Endothelial cell (in vitro differentiated cells): ENCODE data around the gene STARD7. TPM values are rescaled to one million over a fixed set of nuclear protein-coding genes. Genes with fewer than 3 reads are reported as not detected.

Source experiments
- DNase-seq: peaks from one replicate; pipeline ENCODE4 v3.0.0; 2021; ENCODE audit warnings: low spot score
- H3K27ac Mint-ChIP-seq: one replicate; pipeline ENCODE4 v1.8.0; 2021; ENCODE audit warnings: mixed read lengths, inconsistent platforms; ENCODE audit not compliant: unreplicated experiment
- H3K27me3 Mint-ChIP-seq: one replicate; pipeline ENCODE4 v1.8.0; 2021; ENCODE audit warnings: mild to moderate bottlenecking, moderate library complexity, mixed read lengths, inconsistent platforms; ENCODE audit not compliant: unreplicated experiment
- H3K36me3 Mint-ChIP-seq: one replicate; pipeline ENCODE4 v1.8.0; 2021; ENCODE audit warnings: mild to moderate bottlenecking, low read depth, mixed read lengths, inconsistent platforms; ENCODE audit not compliant: unreplicated experiment
- H3K4me1 Mint-ChIP-seq: one replicate; pipeline ENCODE4 v1.8.0; 2021; ENCODE audit warnings: mild to moderate bottlenecking, mixed read lengths, inconsistent platforms; ENCODE audit not compliant: unreplicated experiment
- H3K4me3 Mint-ChIP-seq: one replicate; pipeline ENCODE4 v1.8.0; 2021; ENCODE audit warnings: mild to moderate bottlenecking, mixed read lengths, inconsistent platforms; ENCODE audit not compliant: unreplicated experiment
- H3K9me3 Mint-ChIP-seq: one replicate; pipeline ENCODE4 v1.8.0; 2021; ENCODE audit warnings: mixed read lengths, inconsistent platforms; ENCODE audit not compliant: unreplicated experiment
- CTCF ChIP-seq: fragments of 200-600 bp; sonication (generic); IDR thresholded peaks from one replicate; pipeline ENCODE4 v1.5.0; 2021; ENCODE audit warnings: antibody characterized with exemption; ENCODE audit not compliant: unreplicated experiment
- total RNA-seq: library from RNA; stranded (reverse); fragmentation: NEBNext Ultra II Directional; extraction: Animal tissue kit (Norgen Biotek cat#: 25700); gene quantifications from one replicate; pipeline ENCODE4 v1.2.1, GENCODE V29; 2021; ENCODE audit not compliant: unreplicated experiment

Gene STARD7
- total RNA-seq, 1 donor from 2014 or later = 83.4 TPM

- Mint-ChIP-seq H3K27ac (peak overlapping the region; percentile 49), H3K4me1 (peaks cover 7% of the 10 kb centered on the region), H3K36me3 (no peaks in the 10 kb centered on the region), H3K27me3 (peaks cover 3% of the 10 kb centered on the region), H3K4me3 (no peak overlapping the region), H3K9me3 (no peaks in the 10 kb centered on the region)
- no peak for DNase-seq
- TF ChIP-seq CTCF = no peak
These were observed 56.1 kb downstream of the STARD7 start for GRCh38 chr2:96152304-96153161.

GRCh38 chr2:96151595-96152303 lies 56.9 kb downstream of the STARD7 start:
- Mint-ChIP-seq H3K27me3 (peaks cover 5% of the 10 kb centered on the region), H3K4me1 (peaks cover 7% of the 10 kb centered on the region), H3K9me3 (no peaks in the 10 kb centered on the region), H3K36me3 (no peaks in the 10 kb centered on the region), H3K4me3 (no peak overlapping the region), H3K27ac (peak overlapping the region; percentile 49)
- no peak for DNase-seq
- TF ChIP-seq CTCF = no peak

GRCh38 chr2:96150791-96151594 lies 57.6 kb downstream of the STARD7 start:
- Mint-ChIP-seq H3K36me3 (no peaks in the 10 kb centered on the region), H3K27me3 (peaks cover 9% of the 10 kb centered on the region), H3K27ac (no peak overlapping the region), H3K4me3 (no peak overlapping the region), H3K9me3 (no peaks in the 10 kb centered on the region), H3K4me1 (peaks cover 7% of the 10 kb centered on the region)
- no peak for DNase-seq
- no peak for TF ChIP-seq CTCF

- TF ChIP-seq CTCF = no peak
- Mint-ChIP-seq H3K4me1 (peaks cover 10% of the 10 kb centered on the region), H3K36me3 (no peaks in the 10 kb centered on the region), H3K9me3 (no peaks in the 10 kb centered on the region), H3K27ac (no peak overlapping the region), H3K27me3 (peaks cover 9% of the 10 kb centered on the region), H3K4me3 (no peak overlapping the region)
- DNase-seq = no peak
These were observed 58.5 kb downstream of the STARD7 start for GRCh38 chr2:96150007-96150640.
